RWPE1 (cell line): ENCODE measurements around the gene SIRPB2.

ENCODE experiments used
- CTCF ChIA-PET: fragments of 350-600 bp; sonication (Branson Sonifier 250); formaldehyde crosslinking; extraction: SDS; loops from one replicate; lab custom pipeline; 2021; lab: Yijun Ruan, JAX
- POLR2A ChIA-PET: fragments of 400-600 bp; formaldehyde crosslinking; extraction: SDS; loops from one replicate; lab custom pipeline; 2020; ENCODE audit warnings: antibody characterized with exemption; ENCODE audit not compliant: low non-redundant PET; lab: Yijun Ruan, JAX
- DNase-seq: peaks from one replicate; pipeline ENCODE4 v3.0.0; 2012; ENCODE audit warnings: low spot score
- H3K27ac ChIP-seq: fragments of 450-650 bp; 2 replicates; pipeline ENCODE4 v1.5.1; 2017
- CTCF ChIP-seq: fragments of 450-650 bp; conservative IDR thresholded peaks from 2 replicates; pipeline ENCODE4 v1.5.1; 2017; ENCODE audit warnings: low read depth, mild to moderate bottlenecking

The SIRPB2 gene

GRCh38 chr20:1437235-1437904 lies 53.9 kb downstream of the SIRPB2 start:
- ChIA-PET CTCF (interaction anchor here (0.6 to 2.2 kb wide), 9 partner anchors 10 to 615 kb away, joined by 3 to 13 read pairs (median 3); no protein-coding TSS in a partner anchor), POLR2A (no interaction called here)
- peak; percentile 96 for TF ChIP-seq CTCF
- peak; percentile 76 for DNase-seq
- H3K27ac ChIP-seq = no peak overlapping the region

GRCh38 chr20:1436263-1436662 lies 55.0 kb downstream of the SIRPB2 start:
- POLR2A ChIA-PET = no interaction called here
- no peak for DNase-seq
- no peak overlapping the region for H3K27ac ChIP-seq
- TF ChIP-seq CTCF = no peak
- CTCF ChIA-PET = interaction anchor here (0.6 to 2.2 kb wide), 4 partner anchors 10 to 123 kb away, joined by 3 to 13 read pairs (median 6); no protein-coding TSS in a partner anchor

GRCh38 chr20:1435337-1435699 lies 55.9 kb downstream of the SIRPB2 start:
- no peak overlapping the region for H3K27ac ChIP-seq
- no peak for TF ChIP-seq CTCF
- CTCF ChIA-PET = interaction anchor here (0.6 to 1.3 kb wide), 2 partner anchors 53 to 113 kb away, joined by 3 to 5 read pairs; no protein-coding TSS in a partner anchor
- no peak for DNase-seq
- POLR2A ChIA-PET = no interaction called here

- CTCF ChIA-PET = interaction anchor here (1.3 kb wide), 1 partner anchor 53 kb away, joined by 5 read pairs; no protein-coding TSS in a partner anchor
These were observed 56.5 kb downstream of the SIRPB2 start for GRCh38 chr20:1434571-1435336.

GRCh38 chr20:1431158-1431557 lies 60.1 kb downstream of the SIRPB2 start:
- POLR2A ChIA-PET = no interaction called here
- CTCF ChIA-PET = no interaction called here
- TF ChIP-seq CTCF = no peak
- no peak for DNase-seq
- H3K27ac ChIP-seq = no peak overlapping the region

More at GRCh38 chr20:1434571-1435336, 56.5 kb downstream of the SIRPB2 start:
- no peak overlapping the region for H3K27ac ChIP-seq
- no peak for TF ChIP-seq CTCF
- POLR2A ChIA-PET = no interaction called here
- peak; percentile 38 for DNase-seq

GRCh38 chr20:1430004-1430451 lies 61.2 kb downstream of the SIRPB2 start:
- POLR2A ChIA-PET = no interaction called here
- H3K27ac ChIP-seq = no peak overlapping the region
- CTCF ChIA-PET = interaction anchor here (0.7 kb wide), 1 partner anchor 12 kb away, joined by 3 read pairs; no protein-coding TSS in a partner anchor
- no peak for DNase-seq
- TF ChIP-seq CTCF = no peak
